Lower lobe of right lung (tissue), 2 donors: ENCODE measurements around the gene ANKRD11. TPM values are rescaled to one million over a fixed set of nuclear protein-coding genes. Genes with fewer than 3 reads are reported as not detected.

ENCODE experiments used
- ATAC-seq, 2 donors: fragments of 200-7000 bp; cut with Tn5 transposase; one replicate each; pipeline ENCODE4 v1.9.1; 2020 to 2022; ENCODE audit warnings: mild to moderate bottlenecking in 2 of 2, moderate library complexity in 2 of 2
- DNase-seq: peaks from one replicate; pipeline ENCODE4 v3.0.0-alpha.2; 2020
- H3K27ac ChIP-seq: fragments of 200-600 bp; one replicate; pipeline ENCODE4 v1.8.0; 2022
- H3K27me3 ChIP-seq: fragments of 200-600 bp; one replicate; pipeline ENCODE4 v1.8.0; 2022; ENCODE audit warnings: low read depth
- H3K36me3 ChIP-seq: fragments of 200-600 bp; one replicate; pipeline ENCODE4 v1.8.0; 2022; ENCODE audit warnings: mild to moderate bottlenecking
- H3K4me1 ChIP-seq: fragments of 200-600 bp; one replicate; pipeline ENCODE4 v1.8.0; 2022
- H3K4me3 ChIP-seq: fragments of 200-600 bp; one replicate; pipeline ENCODE4 v1.8.0; 2022; ENCODE audit warnings: mild to moderate bottlenecking
- H3K9me3 ChIP-seq: fragments of 200-600 bp; one replicate; pipeline ENCODE4 v1.8.0; 2022
- CTCF ChIP-seq: fragments of 200-600 bp; IDR thresholded peaks from one replicate; pipeline ENCODE4 v1.8.0; 2022; ENCODE audit warnings: antibody characterized with exemption, mild to moderate bottlenecking
- intact Hi-C: fragments of 100-400 bp; cut with DNase I; formaldehyde crosslinking; loops from one replicate; pipeline ENCODE4 v1.11.0; 2022
- total RNA-seq: library from RNA; stranded (reverse); fragmentation: NEBNext Ultra II Directional; extraction: Animal tissue kit (Norgen Biotek cat#: 25700); gene quantifications from one replicate; pipeline ENCODE4 v1.2.1, GENCODE V29; 2021
- donor health status: DM: no; HTN: yes; CAD: no; lungs with severe emphysema.

Gene ANKRD11
- total RNA-seq, 1 donor from 2014 or later, result 127 TPM

GRCh38 chr16:89410322-89410721 lies 80.0 kb downstream of the ANKRD11 start:
- Histone ChIP-seq H3K27me3 (no peaks in the 10 kb centered on the region), H3K4me1 (peaks cover 81% of the 10 kb centered on the region), H3K4me3 (no peak overlapping the region), H3K9me3 (no peaks in the 10 kb centered on the region), H3K27ac (no peak overlapping the region), H3K36me3 (no peaks in the 10 kb centered on the region)
- ATAC-seq (no peak), DNase-seq (no peak)
- intact Hi-C loops, result no loop called here
- TF ChIP-seq CTCF, result no peak

GRCh38 chr16:89409161-89409711 lies 81.1 kb downstream of the ANKRD11 start:
- Histone ChIP-seq H3K4me3 (no peak overlapping the region), H3K4me1 (peaks cover 85% of the 10 kb centered on the region), H3K27me3 (no peaks in the 10 kb centered on the region), H3K27ac (peak overlapping the region; percentile 6), H3K36me3 (no peaks in the 10 kb centered on the region), H3K9me3 (no peaks in the 10 kb centered on the region)
- no peak for TF ChIP-seq CTCF
- no peak for DNase-seq
- peak in 1 of 2 donors; percentile 16 for ATAC-seq
- intact Hi-C loops, result no loop called here

- no peak overlapping the region for H3K4me3 ChIP-seq
- ATAC-seq (no peak), DNase-seq (no peak)
- TF ChIP-seq CTCF, result no peak
- intact Hi-C loops, result no loop called here
- no peaks in the 10 kb centered on the region for H3K9me3 ChIP-seq
- peaks cover 85% of the 10 kb centered on the region for H3K4me1 ChIP-seq
- no peaks in the 10 kb centered on the region for H3K36me3 ChIP-seq
- no peaks in the 10 kb centered on the region for H3K27me3 ChIP-seq
- H3K27ac ChIP-seq, result no peak overlapping the region
Observed at GRCh38 chr16:89408315-89408714, 82.0 kb downstream of the ANKRD11 start.

- DNase-seq (no peak), ATAC-seq (peak in 1 of 2 donors; percentile 34)
- H3K36me3 ChIP-seq, result no peaks in the 10 kb centered on the region
- H3K9me3 ChIP-seq, result no peaks in the 10 kb centered on the region
- intact Hi-C loops, result no loop called here
- no peak overlapping the region for H3K27ac ChIP-seq
- no peaks in the 10 kb centered on the region for H3K27me3 ChIP-seq
- peaks cover 83% of the 10 kb centered on the region for H3K4me1 ChIP-seq
- H3K4me3 ChIP-seq, result no peak overlapping the region
- no peak for TF ChIP-seq CTCF
Observed at GRCh38 chr16:89407925-89408300, 82.4 kb downstream of the ANKRD11 start.

- Histone ChIP-seq H3K27ac (no peak overlapping the region), H3K27me3 (no peaks in the 10 kb centered on the region), H3K4me1 (peaks cover 78% of the 10 kb centered on the region), H3K36me3 (no peaks in the 10 kb centered on the region), H3K4me3 (no peak overlapping the region), H3K9me3 (no peaks in the 10 kb centered on the region)
- intact Hi-C loops, result no loop called here
- DNase-seq (no peak), ATAC-seq (no peak)
- no peak for TF ChIP-seq CTCF
Observed at GRCh38 chr16:89407282-89407924, 83.0 kb downstream of the ANKRD11 start.
